PC-9 (cell line): ENCODE data around the gene SOAT2.

ENCODE experiments used
- EZH2 ChIP-seq: fragments of 200-600 bp; sonication (generic); IDR thresholded peaks from 2 replicates; pipeline ENCODE4 v1.8.0; 2017; ENCODE audit warnings: antibody characterized with exemption, low read depth
- TF ChIP-seq, protein P1 (sequence below): fragments of 200-600 bp; sonication (generic); conservative IDR thresholded peaks from 2 replicates; pipeline ENCODE4 v1.6.1; 2017; ENCODE audit warnings: mixed run types, antibody characterized with exemption, mild to moderate bottlenecking, moderate library complexity

- TF ChIP-seq, protein P1, sequence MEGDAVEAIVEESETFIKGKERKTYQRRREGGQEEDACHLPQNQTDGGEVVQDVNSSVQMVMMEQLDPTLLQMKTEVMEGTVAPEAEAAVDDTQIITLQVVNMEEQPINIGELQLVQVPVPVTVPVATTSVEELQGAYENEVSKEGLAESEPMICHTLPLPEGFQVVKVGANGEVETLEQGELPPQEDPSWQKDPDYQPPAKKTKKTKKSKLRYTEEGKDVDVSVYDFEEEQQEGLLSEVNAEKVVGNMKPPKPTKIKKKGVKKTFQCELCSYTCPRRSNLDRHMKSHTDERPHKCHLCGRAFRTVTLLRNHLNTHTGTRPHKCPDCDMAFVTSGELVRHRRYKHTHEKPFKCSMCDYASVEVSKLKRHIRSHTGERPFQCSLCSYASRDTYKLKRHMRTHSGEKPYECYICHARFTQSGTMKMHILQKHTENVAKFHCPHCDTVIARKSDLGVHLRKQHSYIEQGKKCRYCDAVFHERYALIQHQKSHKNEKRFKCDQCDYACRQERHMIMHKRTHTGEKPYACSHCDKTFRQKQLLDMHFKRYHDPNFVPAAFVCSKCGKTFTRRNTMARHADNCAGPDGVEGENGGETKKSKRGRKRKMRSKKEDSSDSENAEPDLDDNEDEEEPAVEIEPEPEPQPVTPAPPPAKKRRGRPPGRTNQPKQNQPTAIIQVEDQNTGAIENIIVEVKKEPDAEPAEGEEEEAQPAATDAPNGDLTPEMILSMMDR = no peak
- no peak for TF ChIP-seq EZH2
Measured at GRCh38 chr12:53077030-53077429, 26.3 kb upstream of the SOAT2 start.
